ENCODE measurements around the gene RNF150. TPM values are rescaled to one million over a fixed set of nuclear protein-coding genes. Genes with fewer than 3 reads are reported as not detected.

RNF150 gene
- total and polyA plus RNA-seq, 4 donors: 0.27 to 1.4 (median 0.81) TPM

- TF ChIP-seq YY1 (IDR thresholded peaks at IDR 0.05): no peak
Measured at GRCh38 chr4:141019768-141020167, 113.5 kb downstream of the RNF150 start (continued).

- no peak for DNase-seq (ENCODE audit: low spot score)
- WGBS: 60% methylated on average over 8 of the region's 8 CpGs
- no peak overlapping the region for H3K27ac ChIP-seq (ENCODE audit: low read depth in 1 of 2, low read length in 2 of 2)
Measured at GRCh38 chr4:141016117-141016798, 117.0 kb downstream of the RNF150 start.

GRCh38 chr4:141013899-141014298, 119.4 kb downstream of the RNF150 start:
- Histone ChIP-seq H3K4me3 (ENCODE audit: low read depth in 1 of 3, low read length in 3 of 3) (no peak overlapping the region), H3K27me3 (ENCODE audit: control insufficient read depth in 4 of 4, insufficient read depth in 4 of 4, low read length in 3 of 4) (no peaks in the 10 kb centered on the region), H3K27ac (ENCODE audit: low read depth in 1 of 2, low read length in 2 of 2) (no peak overlapping the region), H3K9ac (ENCODE audit: low read depth in 1 of 2, low read length in 2 of 2) (no peak overlapping the region), H3K9me3 (ENCODE audit: control insufficient read depth in 4 of 4, low read length in 3 of 4) (no peaks in the 10 kb centered on the region), H3K4me1 (ENCODE audit: control insufficient read depth in 4 of 4, insufficient read depth in 4 of 4, low read length in 3 of 4) (no peaks in the 10 kb centered on the region), H3K36me3 (ENCODE audit: control insufficient read depth in 4 of 4, insufficient read depth in 3 of 4, low read depth in 1 of 4, low read length in 3 of 4) (no peaks in the 10 kb centered on the region)
- no peak for DNase-seq (ENCODE audit: low spot score)
- WGBS: 55% methylated on average over 3 of the region's 3 CpGs
- TF ChIP-seq GABPA (IDR thresholded peaks at IDR 0.05 in 1 of 2, conservative IDR thresholded peaks at IDR 0.05 in 1 of 2): no peak

More at GRCh38 chr4:141016117-141016798, 117.0 kb downstream of the RNF150 start:
- TF ChIP-seq HNF4G (IDR thresholded peaks at IDR 0.05) (no peak), TAF1 (conservative IDR thresholded peaks at IDR 0.05) (no peak), EGR1 (IDR thresholded peaks at IDR 0.05; ENCODE audit: low read depth in 2 of 2) (no peak), NR2F2 (IDR thresholded peaks at IDR 0.05) (no peak), YY1 (IDR thresholded peaks at IDR 0.05) (no peak), RAD21 (IDR thresholded peaks at IDR 0.05) (no peak), REST (IDR thresholded peaks at IDR 0.05) (no peak), FOXA2 (IDR thresholded peaks at IDR 0.05) (no peak), SP1 (IDR thresholded peaks at IDR 0.05) (no peak), JUND (IDR thresholded peaks at IDR 0.05) (no peak), GABPA (IDR thresholded peaks at IDR 0.05 in 1 of 2, conservative IDR thresholded peaks at IDR 0.05 in 1 of 2) (no peak)
- H3K4me3 ChIP-seq (ENCODE audit: low read depth in 1 of 3, low read length in 3 of 3): no peak overlapping the region
- H3K9me3 ChIP-seq (ENCODE audit: control insufficient read depth in 4 of 4, low read length in 3 of 4): no peaks in the 10 kb centered on the region
- H3K27me3 ChIP-seq (ENCODE audit: control insufficient read depth in 4 of 4, insufficient read depth in 4 of 4, low read length in 3 of 4): no peaks in the 10 kb centered on the region
- no peaks in the 10 kb centered on the region for H3K36me3 ChIP-seq (ENCODE audit: control insufficient read depth in 4 of 4, insufficient read depth in 3 of 4, low read depth in 1 of 4, low read length in 3 of 4)
- no peak overlapping the region for H3K9ac ChIP-seq (ENCODE audit: low read depth in 1 of 2, low read length in 2 of 2)
- no peaks in the 10 kb centered on the region for H3K4me1 ChIP-seq (ENCODE audit: control insufficient read depth in 4 of 4, insufficient read depth in 4 of 4, low read length in 3 of 4)

GRCh38 chr4:141011901-141012315, 121.4 kb downstream of the RNF150 start:
- Histone ChIP-seq H3K27ac (ENCODE audit: low read depth in 1 of 2, low read length in 2 of 2) (no peak overlapping the region), H3K36me3 (ENCODE audit: control insufficient read depth in 4 of 4, insufficient read depth in 3 of 4, low read depth in 1 of 4, low read length in 3 of 4) (no peaks in the 10 kb centered on the region), H3K27me3 (ENCODE audit: control insufficient read depth in 4 of 4, insufficient read depth in 4 of 4, low read length in 3 of 4) (no peaks in the 10 kb centered on the region), H3K4me1 (ENCODE audit: control insufficient read depth in 4 of 4, insufficient read depth in 4 of 4, low read length in 3 of 4) (no peaks in the 10 kb centered on the region), H3K9ac (ENCODE audit: low read depth in 1 of 2, low read length in 2 of 2) (no peak overlapping the region), H3K4me3 (ENCODE audit: low read depth in 1 of 3, low read length in 3 of 3) (no peak overlapping the region), H3K9me3 (ENCODE audit: control insufficient read depth in 4 of 4, low read length in 3 of 4) (no peaks in the 10 kb centered on the region)
- WGBS: 94% methylated on average over 3 of the region's 3 CpGs
- no peak for DNase-seq (ENCODE audit: low spot score)
- TF ChIP-seq RAD21 (IDR thresholded peaks at IDR 0.05) (no peak), CTCF (IDR thresholded peaks at IDR 0.05; ENCODE audit: low read depth, low read length, missing input control) (no peak), HNF4G (IDR thresholded peaks at IDR 0.05) (no peak), EGR1 (IDR thresholded peaks at IDR 0.05; ENCODE audit: low read depth in 2 of 2) (no peak), FOXA2 (IDR thresholded peaks at IDR 0.05) (no peak), ATF3 (IDR thresholded peaks at IDR 0.05) (no peak), JUND (IDR thresholded peaks at IDR 0.05) (no peak), MAX (IDR thresholded peaks at IDR 0.05) (no peak)
